Measurements from ENCODE around the gene PCLO. TPM values are rescaled to one million over a fixed set of nuclear protein-coding genes. Genes with fewer than 3 reads are reported as not detected.

The PCLO gene
- total and polyA plus RNA-seq, 2 of the 8 experiments (the other 6 are each of a cell fraction or from before 2014, with no cell fraction given) = 1.5 to 3.2 TPM

DNA sequence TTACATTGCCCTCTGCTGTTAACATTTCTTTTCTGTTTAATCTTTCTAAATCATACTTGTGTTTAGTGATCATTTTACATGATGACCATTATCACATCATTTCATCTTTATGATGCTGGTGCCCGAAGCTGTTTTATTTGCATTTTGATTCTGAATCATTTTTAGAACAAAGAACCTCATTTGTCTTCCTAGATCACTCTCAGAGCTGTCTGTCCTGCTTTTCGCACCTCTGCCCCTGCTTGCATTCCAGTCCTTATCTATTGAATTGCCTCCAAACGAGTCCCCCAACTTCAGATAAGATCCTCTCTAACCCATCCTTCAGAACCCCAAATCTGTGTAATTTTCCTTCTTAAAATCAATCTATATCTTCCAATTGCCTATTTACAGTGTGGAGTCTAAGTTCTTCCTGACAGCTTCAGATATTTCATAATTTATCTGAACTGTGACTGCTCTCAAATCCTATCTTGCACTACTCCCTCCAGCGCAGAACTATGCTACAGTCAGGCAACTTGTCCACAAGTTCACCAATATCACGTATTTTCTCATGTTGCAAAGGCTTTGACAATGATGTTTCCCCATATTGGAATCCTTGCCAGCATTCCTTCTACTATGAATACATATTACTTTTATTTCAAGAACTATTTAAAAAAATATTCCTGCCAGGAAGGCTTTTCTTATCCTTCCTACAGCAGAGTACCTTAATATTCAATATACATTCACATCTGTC, 372.6 kb downstream of the PCLO start (continued):
- TF ChIP-seq, protein P1, sequence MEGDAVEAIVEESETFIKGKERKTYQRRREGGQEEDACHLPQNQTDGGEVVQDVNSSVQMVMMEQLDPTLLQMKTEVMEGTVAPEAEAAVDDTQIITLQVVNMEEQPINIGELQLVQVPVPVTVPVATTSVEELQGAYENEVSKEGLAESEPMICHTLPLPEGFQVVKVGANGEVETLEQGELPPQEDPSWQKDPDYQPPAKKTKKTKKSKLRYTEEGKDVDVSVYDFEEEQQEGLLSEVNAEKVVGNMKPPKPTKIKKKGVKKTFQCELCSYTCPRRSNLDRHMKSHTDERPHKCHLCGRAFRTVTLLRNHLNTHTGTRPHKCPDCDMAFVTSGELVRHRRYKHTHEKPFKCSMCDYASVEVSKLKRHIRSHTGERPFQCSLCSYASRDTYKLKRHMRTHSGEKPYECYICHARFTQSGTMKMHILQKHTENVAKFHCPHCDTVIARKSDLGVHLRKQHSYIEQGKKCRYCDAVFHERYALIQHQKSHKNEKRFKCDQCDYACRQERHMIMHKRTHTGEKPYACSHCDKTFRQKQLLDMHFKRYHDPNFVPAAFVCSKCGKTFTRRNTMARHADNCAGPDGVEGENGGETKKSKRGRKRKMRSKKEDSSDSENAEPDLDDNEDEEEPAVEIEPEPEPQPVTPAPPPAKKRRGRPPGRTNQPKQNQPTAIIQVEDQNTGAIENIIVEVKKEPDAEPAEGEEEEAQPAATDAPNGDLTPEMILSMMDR (IDR thresholded peaks at IDR 0.05; ENCODE audit: control extremely low read depth in 1 of 3, insufficient read depth in 1 of 3, low read depth in 1 of 3, low read length in 3 of 3) = no peak
